HG03432 (cell line): ENCODE measurements around the gene PNISR.
A peak's percentile ranks its signal among the peaks of the same experiment; 100 is the strongest.
"Not testable (repeated sequence)": the region's sequence is repeated elsewhere in the genome, so short reads cannot be mapped to it uniquely, and the experiment has no call there.

Source experiments
- ATAC-seq: cut with Tn5 transposase; IDR thresholded peaks from one replicate; pipeline ENCODE4 v1.9.1; 2021; ENCODE audit warnings: mild to moderate bottlenecking, moderate library complexity; ENCODE audit not compliant: unreplicated experiment

Gene PNISR, protein sequence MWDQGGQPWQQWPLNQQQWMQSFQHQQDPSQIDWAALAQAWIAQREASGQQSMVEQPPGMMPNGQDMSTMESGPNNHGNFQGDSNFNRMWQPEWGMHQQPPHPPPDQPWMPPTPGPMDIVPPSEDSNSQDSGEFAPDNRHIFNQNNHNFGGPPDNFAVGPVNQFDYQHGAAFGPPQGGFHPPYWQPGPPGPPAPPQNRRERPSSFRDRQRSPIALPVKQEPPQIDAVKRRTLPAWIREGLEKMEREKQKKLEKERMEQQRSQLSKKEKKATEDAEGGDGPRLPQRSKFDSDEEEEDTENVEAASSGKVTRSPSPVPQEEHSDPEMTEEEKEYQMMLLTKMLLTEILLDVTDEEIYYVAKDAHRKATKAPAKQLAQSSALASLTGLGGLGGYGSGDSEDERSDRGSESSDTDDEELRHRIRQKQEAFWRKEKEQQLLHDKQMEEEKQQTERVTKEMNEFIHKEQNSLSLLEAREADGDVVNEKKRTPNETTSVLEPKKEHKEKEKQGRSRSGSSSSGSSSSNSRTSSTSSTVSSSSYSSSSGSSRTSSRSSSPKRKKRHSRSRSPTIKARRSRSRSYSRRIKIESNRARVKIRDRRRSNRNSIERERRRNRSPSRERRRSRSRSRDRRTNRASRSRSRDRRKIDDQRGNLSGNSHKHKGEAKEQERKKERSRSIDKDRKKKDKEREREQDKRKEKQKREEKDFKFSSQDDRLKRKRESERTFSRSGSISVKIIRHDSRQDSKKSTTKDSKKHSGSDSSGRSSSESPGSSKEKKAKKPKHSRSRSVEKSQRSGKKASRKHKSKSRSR

DNA sequence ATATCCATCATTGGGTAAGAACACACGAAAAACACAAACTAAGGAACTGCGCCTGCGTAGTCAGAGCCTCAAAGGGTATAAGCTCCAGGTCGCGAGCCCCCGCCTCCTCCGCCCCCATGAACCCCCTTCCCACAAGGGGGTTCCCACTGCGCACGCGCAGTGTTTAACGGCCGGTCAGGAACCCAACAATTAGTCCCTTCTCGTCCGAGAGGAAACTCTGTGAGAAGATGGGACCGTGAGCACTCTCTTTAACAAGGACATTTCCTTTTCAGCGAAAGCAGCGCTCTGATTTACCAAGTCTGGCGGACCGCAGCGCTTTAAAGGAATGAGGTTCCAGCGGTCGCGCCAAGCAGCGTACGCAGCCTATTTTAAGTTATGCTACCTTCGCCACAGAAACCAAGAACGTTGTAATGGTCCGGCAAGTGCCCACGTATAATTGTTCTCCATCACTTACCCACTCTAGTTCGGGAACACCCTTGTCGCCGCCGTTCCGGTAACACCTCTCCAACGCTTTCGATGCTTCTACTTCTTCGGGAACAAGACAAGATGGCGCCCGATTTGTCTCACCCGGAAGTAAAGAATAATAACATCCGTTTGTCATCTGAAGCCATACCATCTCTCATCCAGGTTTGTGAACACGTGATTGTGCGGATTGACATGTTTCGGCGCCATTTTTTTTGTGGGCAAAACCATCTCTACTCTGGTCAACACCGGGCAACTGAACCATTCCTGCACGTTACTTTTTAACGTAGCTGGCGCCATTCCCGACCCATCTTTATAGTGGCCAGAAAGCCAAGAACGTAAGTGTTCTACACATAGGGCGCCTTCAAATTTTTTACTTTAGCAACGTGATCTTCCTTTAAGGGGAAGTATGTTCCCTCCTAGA is at the start of gene PNISR:
Gene PNISR (minus strand): TSS at position 548 of the 886 bp plus-strand sequence. CDS start 10,649 bp downstream, outside the sequence.
- peak; percentile 89 for ATAC-seq

DNA sequence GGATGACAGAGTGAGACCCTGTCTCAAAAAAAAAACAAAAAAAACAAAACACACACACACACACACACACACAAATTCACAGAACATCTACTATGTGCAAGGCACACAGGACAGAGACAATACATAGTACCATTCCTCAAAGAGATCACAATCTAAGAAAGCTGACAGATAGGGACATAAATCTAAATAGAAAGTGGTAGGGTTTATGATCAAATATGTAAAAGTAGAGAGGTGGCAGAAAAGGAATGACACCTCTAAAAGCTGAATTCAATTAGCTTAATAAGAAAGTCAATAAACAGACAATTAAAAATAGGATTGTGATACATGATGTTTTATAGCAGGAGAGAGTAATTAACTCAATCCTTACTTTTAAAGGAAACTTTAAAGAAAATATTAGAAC is 48.6 kb upstream of the PNISR start:
- ATAC-seq, result no peak

DNA sequence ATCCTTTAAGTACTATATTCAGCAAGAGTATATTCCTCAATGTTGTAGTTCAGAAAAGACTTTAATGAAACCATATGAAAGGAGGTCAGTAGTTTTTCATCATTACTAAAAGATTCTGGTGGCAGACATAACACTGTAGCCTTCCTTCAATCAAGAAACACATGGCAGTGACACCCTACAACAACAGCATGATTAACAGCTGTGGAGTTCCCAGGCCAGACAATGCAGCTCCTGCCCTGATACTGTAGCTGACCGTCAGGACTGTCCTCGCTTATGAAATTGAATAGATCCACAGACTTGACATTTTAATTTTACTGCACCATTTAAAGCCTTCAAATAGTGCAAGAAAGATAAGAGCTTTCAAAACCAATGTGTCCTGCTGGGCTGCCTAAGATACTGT is 46.5 kb upstream of the PNISR start:
- ATAC-seq, result no peak

GRCh38 chr6:99467509-99468106 is 42.5 kb upstream of the PNISR start:
- peak; percentile 60 for ATAC-seq

DNA sequence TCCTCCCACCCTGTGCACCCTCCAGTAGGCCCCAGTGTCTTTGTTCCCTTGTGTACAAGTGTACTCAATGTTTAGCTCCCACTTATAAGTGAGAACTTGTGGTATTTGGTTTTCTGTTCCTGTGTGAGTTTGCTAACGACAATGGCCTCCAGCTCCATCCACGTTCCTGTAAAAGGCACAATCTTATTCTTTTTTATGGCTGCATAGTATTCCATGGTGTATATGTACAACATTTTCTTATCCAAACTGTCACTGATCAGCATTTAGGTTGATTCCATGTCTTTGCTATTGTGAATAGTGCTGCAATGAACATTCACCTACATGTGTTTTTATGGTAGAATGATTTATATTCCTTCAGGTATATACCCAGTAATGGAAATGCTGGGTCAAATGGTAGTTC is 34.0 kb upstream of the PNISR start:
- not testable (repeated sequence) for ATAC-seq

GRCh38 chr6:99458319-99458718 is 33.2 kb upstream of the PNISR start:
- ATAC-seq, result no peak

- ATAC-seq, result no peak
Observed at GRCh38 chr6:99446076-99446475, 21.0 kb upstream of the PNISR start.

GRCh38 chr6:99434702-99435530 is 9.8 kb upstream of the PNISR start:
- peak; percentile 86 for ATAC-seq

GRCh38 chr6:99432877-99433276 is 7.8 kb upstream of the PNISR start:
- no peak for ATAC-seq

- ATAC-seq, result no peak
Observed at GRCh38 chr6:99431901-99432300, 6.8 kb upstream of the PNISR start.

- ATAC-seq, result no peak
Observed at GRCh38 chr6:99427988-99428387, 2.9 kb upstream of the PNISR start.

DNA sequence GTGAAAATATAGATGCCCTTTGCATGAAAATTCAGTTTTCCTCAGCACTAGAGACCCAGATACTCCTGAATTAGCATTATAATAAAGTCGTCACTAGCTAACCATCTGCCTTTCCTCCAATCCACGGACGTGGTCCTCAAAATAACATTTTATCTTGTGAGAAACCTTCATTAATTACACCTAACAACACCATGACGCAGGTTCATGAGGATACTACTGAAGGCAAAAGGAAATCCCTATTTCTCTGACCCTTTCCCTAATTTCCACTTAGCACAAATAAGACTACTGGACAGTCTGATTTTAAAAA is 1.3 kb upstream of the PNISR start:
- ATAC-seq, result no peak

DNA sequence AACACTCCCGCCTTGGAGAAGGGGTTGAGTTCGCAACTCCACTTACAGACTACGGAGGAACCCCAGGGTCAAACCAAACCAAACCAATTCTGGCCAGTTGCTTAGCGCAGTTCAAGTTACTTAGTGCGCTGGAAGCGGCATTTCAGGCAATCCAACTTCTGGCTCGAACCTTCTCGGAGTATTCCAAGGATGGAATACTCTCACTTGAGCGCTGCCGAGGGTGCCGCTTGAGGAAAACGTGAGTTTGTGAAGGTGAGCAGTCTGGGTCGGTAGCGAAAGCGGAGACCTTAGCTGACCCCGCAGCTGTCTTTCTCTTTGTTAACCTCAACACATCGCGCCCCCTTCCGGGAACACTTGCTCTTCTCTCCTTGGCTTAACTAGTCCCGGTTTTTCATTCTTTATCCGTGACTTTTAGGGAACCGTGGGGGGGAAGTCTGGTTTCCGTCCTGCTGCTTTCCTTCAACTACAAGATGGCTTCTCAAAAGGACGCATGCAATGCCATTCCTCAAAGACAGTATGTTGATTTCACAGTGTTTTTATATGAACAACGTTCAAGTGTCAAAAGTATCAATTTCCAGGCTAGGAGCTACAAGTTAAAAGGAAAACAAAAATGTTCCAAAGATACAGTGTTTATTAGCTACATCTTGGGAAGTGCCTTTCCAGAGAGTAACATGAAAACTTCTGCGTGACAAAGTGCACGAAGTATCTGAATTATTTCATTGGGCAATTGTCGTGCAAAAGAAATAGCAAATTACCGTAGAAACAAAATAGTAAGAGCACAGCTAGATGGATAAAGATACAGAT is 741 bp upstream of the PNISR start:
- ATAC-seq, result peak; percentile 60

GRCh38 chr6:99424022-99424421 is 1.1 kb downstream of the PNISR start:
- no peak for ATAC-seq

DNA sequence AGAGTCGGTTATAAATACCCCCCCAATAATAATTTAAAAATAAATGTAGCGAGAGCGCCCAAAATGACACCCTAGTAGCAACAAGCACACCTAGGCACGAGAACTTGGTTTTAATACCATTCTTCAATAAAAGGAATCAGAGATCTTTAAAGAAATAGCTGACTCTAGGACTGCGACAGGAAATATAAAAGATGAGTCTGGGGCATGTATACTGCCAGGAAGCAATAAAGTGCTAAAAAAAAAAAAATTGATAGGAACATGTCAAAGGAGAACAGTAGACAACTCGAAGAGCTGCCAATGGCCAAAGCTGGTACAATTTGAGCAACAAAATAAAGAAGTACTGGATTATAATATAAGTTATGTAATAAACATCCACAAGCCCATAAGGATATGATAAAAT is 2.2 kb downstream of the PNISR start:
- no peak for ATAC-seq

DNA sequence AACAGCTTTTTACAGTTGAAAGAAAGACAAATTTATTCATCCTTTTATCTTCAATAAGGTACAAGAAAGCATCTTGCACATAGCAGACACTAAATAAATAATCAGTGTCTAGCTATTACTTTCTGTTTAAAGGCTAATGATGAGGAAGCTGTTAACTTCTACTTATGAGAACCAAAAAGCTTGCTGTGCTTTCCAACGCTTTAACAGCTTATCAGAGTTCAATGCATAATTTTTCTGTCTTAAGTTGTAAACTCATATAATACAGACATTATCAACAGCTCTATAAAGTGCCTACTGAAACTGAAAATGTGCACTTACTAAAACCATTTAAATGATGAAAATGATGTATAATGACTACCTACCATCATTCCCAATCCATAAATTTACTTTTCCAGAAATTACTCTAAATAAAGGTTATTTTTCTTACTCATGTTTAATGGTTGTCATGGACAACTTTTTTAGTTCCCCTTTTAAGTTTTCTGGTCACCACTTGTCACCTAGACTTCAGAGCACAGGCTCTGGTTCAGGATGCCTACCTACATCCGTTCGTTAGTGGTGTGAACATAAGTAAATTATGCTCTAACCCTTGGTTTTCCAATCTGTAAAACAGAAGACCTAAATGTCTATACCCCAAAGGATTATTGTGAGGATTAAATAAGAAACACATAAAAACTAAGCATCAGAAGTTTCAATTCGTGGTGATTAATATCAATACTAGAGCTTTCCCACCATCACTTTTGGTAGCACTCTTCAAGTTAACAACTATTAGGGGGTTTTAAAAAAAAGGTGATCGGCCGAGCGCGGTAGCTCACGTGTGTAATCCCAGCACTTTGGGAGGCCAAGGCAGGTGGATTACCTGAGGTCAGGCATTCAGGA is 8.0 kb downstream of the PNISR start:
- ATAC-seq, result peak; percentile 85

DNA sequence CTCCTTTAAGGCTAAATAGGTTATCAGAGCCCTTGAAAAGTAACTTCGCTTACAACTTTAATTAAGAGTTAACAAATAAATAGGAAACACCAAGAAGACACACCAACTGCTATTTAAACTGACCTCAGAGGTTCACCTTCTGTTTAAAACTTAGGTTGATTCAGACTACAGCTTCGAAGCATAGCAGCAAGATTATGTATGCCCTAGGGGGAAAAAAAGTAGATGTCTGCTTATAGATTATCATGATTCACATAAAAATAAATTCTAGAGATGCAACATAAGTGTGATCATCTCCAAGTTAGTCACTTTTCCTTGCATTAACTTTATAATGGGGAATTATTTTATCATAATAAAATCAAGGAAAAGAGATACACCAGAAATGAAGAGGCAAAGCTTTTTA is 8.9 kb downstream of the PNISR start:
- ATAC-seq, result no peak

GRCh38 chr6:99415446-99415845 is 9.7 kb downstream of the PNISR start:
- no peak for ATAC-seq
